Psoas muscle (tissue), 8 donors: ENCODE data around the gene ASB14. TPM values are rescaled to one million over a fixed set of nuclear protein-coding genes. Genes with fewer than 3 reads are reported as not detected.

ENCODE experiments used
- ATAC-seq, 4 donors: fragments of 200-7000 bp; cut with Tn5 transposase; one replicate each; pipeline ENCODE4 v1.9.1; 2020; ENCODE audit warnings: moderate library complexity in 3 of 4, mild to moderate bottlenecking in 2 of 4
- DNase-seq, 2 donors: peaks; one replicate each; pipeline ENCODE4 v3.0.0-alpha.2; 2020
- H3K27ac ChIP-seq: fragments of 200-600 bp; one replicate; pipeline ENCODE4 v1.8.0; 2022
- H3K27me3 ChIP-seq, 3 donors: fragments of 200-600 bp in 1 of 3; one replicate each; pipeline versions ENCODE4 v1.6.1 to v1.8.0; 2013 to 2022; ENCODE audit warnings: low read length in 2 of 3, mild to moderate bottlenecking in 2 of 3, moderate library complexity in 1 of 3; ENCODE audit not compliant: insufficient read depth in 3 of 3
- H3K36me3 ChIP-seq, 2 donors: fragments of 200-600 bp in 1 of 2; one replicate each; pipeline versions ENCODE4 v1.6.1 to v1.8.0; 2013 to 2022; ENCODE audit warnings: low read depth in 1 of 2, mild to moderate bottlenecking in 1 of 2, moderate library complexity in 1 of 2; ENCODE audit not compliant: insufficient read depth in 1 of 2
- H3K4me1 ChIP-seq: fragments of 200-600 bp; one replicate; pipeline ENCODE4 v1.8.0; 2022
- H3K4me3 ChIP-seq: fragments of 200-600 bp; one replicate; pipeline ENCODE4 v1.8.0; 2022; ENCODE audit warnings: mild to moderate bottlenecking
- H3K9me3 ChIP-seq: fragments of 200-600 bp; one replicate; pipeline ENCODE4 v1.8.0; 2022
- CTCF ChIP-seq: fragments of 200-600 bp; IDR thresholded peaks from one replicate; pipeline ENCODE4 v1.8.0; 2022; ENCODE audit warnings: antibody characterized with exemption
- WGBS, 3 donors: extraction: QIAGEN DNeasy Blood & Tissue Kit; methylation state at CpG; one replicate each; pipeline versions ENCODE4 v1.1.6 to v1.1.7; 2013; 5-methylcytosine and 5-hydroxymethylcytosine counted together
- intact Hi-C, 2 donors: fragments of 100-400 bp; cut with DNase I; formaldehyde crosslinking; loops; one replicate each; pipeline versions ENCODE4 v1.11.0 to v1.14.2; 2022
- polyA plus RNA-seq, 3 donors: library from polyadenylated mRNA; stranded (reverse); fragments of 200-250 nt; gene quantifications; one replicate each; pipeline ENCODE4 v1.2.3, GENCODE V29; 2013
- total RNA-seq, 4 donors: library from RNA; stranded (reverse); fragmentation: NEBNext Ultra II Directional in 2 of 4; extraction: Animal tissue kit (Norgen Biotek cat#: 25700) in 2 of 4; gene quantifications; one replicate each; pipeline versions ENCODE4 v1.2.1 to v1.2.4, GENCODE V29; 2021 to 2023
- donor health status: healthy with polysubstance abuse.
- donor health status: DM: no; HTN: no; CAD: no; lungs with moderate emphysema.
- donor health status: Bipolar disorder and iron deficiency.
- donor health status: healthy.
- donor health status: DM: yes; HTN: yes; CAD: no.
- donor health status: DM: no; HTN: no; CAD: no.
- donor health status: DM: no; HTN: no; CAD: no.
- donor health status: DM: yes; HTN: yes; CAD: no.

Gene ASB14
- total and polyA plus RNA-seq, 7 donors: 0.05 to 10.2 (median 2.6) TPM

- ATAC-seq (no peak), DNase-seq (no peak)
- no peak overlapping the region for H3K27ac ChIP-seq
- H3K4me1 ChIP-seq: peaks cover 10% of the 10 kb centered on the region
- no peak overlapping the region for H3K4me3 ChIP-seq
- WGBS, 3 donors: 87 to 94% (median 90%) methylated on average over 13 of the region's 13 CpGs
- TF ChIP-seq CTCF: no peak
- H3K9me3 ChIP-seq: no peaks in the 10 kb centered on the region
- intact Hi-C loops: no loop called here
- H3K27me3 ChIP-seq: no peaks in the 10 kb centered on the region
- H3K36me3 ChIP-seq: peaks cover 3 to 40% of the 10 kb centered on the region in 2 donors
Observed at GRCh38 chr3:57234613-57235575, 57.6 kb downstream of the ASB14 start.

GRCh38 chr3:57233799-57234198, 58.7 kb downstream of the ASB14 start:
- Histone ChIP-seq H3K36me3 (peaks cover 3 to 29% of the 10 kb centered on the region in 2 donors), H3K27me3 (no peaks in the 10 kb centered on the region), H3K27ac (no peak overlapping the region), H3K4me1 (peaks cover 14% of the 10 kb centered on the region), H3K4me3 (no peak overlapping the region), H3K9me3 (no peaks in the 10 kb centered on the region)
- TF ChIP-seq CTCF: no peak
- intact Hi-C loops: no loop called here
- WGBS, 3 donors: 93 to 100% (median 94%) methylated on average over 2 of the region's 2 CpGs
- DNase-seq (no peak), ATAC-seq (no peak)

GRCh38 chr3:57230006-57230405, 62.5 kb downstream of the ASB14 start:
- Histone ChIP-seq H3K27ac (peak overlapping the region; percentile 98), H3K27me3 (no peaks in the 10 kb centered on the region), H3K9me3 (no peaks in the 10 kb centered on the region), H3K4me1 (peaks cover 20% of the 10 kb centered on the region), H3K36me3 (no peaks in the 10 kb centered on the region), H3K4me3 (no peak overlapping the region)
- ATAC-seq: no peak
- DNase-seq: no peak
- 66 to 88% (median 74%) methylated on average over 2 of the region's 2 CpGs for WGBS, 3 donors
- intact Hi-C loops: no loop called here
- TF ChIP-seq CTCF: no peak

- H3K4me3 ChIP-seq: peak overlapping the region; percentile 89
- ATAC-seq (peak; percentile 69 to 80 (median 74)), DNase-seq (peak; percentile 53 to 81)
- H3K27me3 ChIP-seq: no peaks in the 10 kb centered on the region
- H3K9me3 ChIP-seq: no peaks in the 10 kb centered on the region
- TF ChIP-seq CTCF: no peak
- H3K4me1 ChIP-seq: peaks cover 20% of the 10 kb centered on the region
- intact Hi-C loops: loop anchor here (5.0 to 10.0 kb wide), 4 partner anchors 56 to 233 kb away; partner anchors contain the start of gene IL17RD (in 1 of the 2)
- H3K36me3 ChIP-seq: no peaks in the 10 kb centered on the region
- 0 to 1% (median 0%) methylated on average over 58 to 70 of the region's 70 CpGs for WGBS, 3 donors
- H3K27ac ChIP-seq: peak overlapping the region; percentile 98
Observed at GRCh38 chr3:57227930-57228751, 64.3 kb downstream of the ASB14 start.
